Trophoblast cell (in vitro differentiated cells and primary cell): ENCODE results near the gene OPCML.

ENCODE experiments used
- DNase-seq, 2 donors: peaks; one replicate each; pipeline ENCODE4 v3.0.0-alpha.2; 2016
- H2AFZ ChIP-seq: 2 replicates; pipeline ENCODE4 v1.6.1; 2013; ENCODE audit warnings: low read length, moderate library complexity, mild to moderate bottlenecking; ENCODE audit not compliant: insufficient read depth, poor library complexity
- H2AK5ac ChIP-seq: 2 replicates; pipeline ENCODE4 v1.6.1; 2013; ENCODE audit warnings: mild to moderate bottlenecking, low read length
- H2BK120ac ChIP-seq: 2 replicates; pipeline ENCODE4 v1.6.1; 2013; ENCODE audit warnings: low read length, mild to moderate bottlenecking, moderate library complexity; ENCODE audit not compliant: insufficient read depth, poor library complexity
- H2BK12ac ChIP-seq: 2 replicates; pipeline ENCODE4 v1.6.1; 2013; ENCODE audit warnings: mild to moderate bottlenecking, low read length, moderate library complexity
- H2BK5ac ChIP-seq: 2 replicates; pipeline ENCODE4 v1.6.1; 2013; ENCODE audit warnings: low read length, low read depth, moderate library complexity, mild to moderate bottlenecking; ENCODE audit not compliant: poor library complexity
- H3K14ac ChIP-seq: 2 replicates; pipeline ENCODE4 v1.6.1; 2013; ENCODE audit warnings: mild to moderate bottlenecking, low read length
- H3K18ac ChIP-seq: 2 replicates; pipeline ENCODE4 v1.6.1; 2013; ENCODE audit warnings: mild to moderate bottlenecking, low read length
- H3K23ac ChIP-seq: 2 replicates; pipeline ENCODE4 v1.6.1; 2013; ENCODE audit warnings: low read length
- H3K27ac ChIP-seq: 2 replicates; pipeline ENCODE4 v1.5.1; 2013; ENCODE audit warnings: low read depth, mild to moderate bottlenecking, inconsistent platforms, low read length, moderate library complexity
- H3K27me3 ChIP-seq: 2 replicates; pipeline ENCODE4 v1.6.1; 2013; ENCODE audit warnings: inconsistent platforms, mild to moderate bottlenecking, low read length, moderate library complexity; ENCODE audit not compliant: insufficient read depth
- H3K36me3 ChIP-seq, 2 experiments: 1 replicate in 1 of 2; 2 replicates in 1 of 2; pipeline ENCODE4 v1.6.1; 2013; ENCODE audit warnings: low read length in 2 of 2, mild to moderate bottlenecking in 2 of 2, moderate library complexity in 1 of 2; ENCODE audit not compliant: insufficient read depth in 2 of 2, control insufficient read depth in 1 of 2
- H3K4ac ChIP-seq: 2 replicates; pipeline ENCODE4 v1.6.1; 2013; ENCODE audit warnings: low read depth, mild to moderate bottlenecking, low read length, moderate library complexity
- H3K4me1 ChIP-seq, 2 experiments: 1 replicate in 1 of 2; 2 replicates in 1 of 2; pipeline ENCODE4 v1.6.1; 2013; ENCODE audit warnings: low read length in 2 of 2, mild to moderate bottlenecking in 2 of 2, moderate library complexity in 1 of 2; ENCODE audit not compliant: insufficient read depth in 2 of 2, control insufficient read depth in 1 of 2
- H3K4me2 ChIP-seq: 2 replicates; pipeline ENCODE4 v1.6.1; 2013; ENCODE audit warnings: inconsistent platforms, mild to moderate bottlenecking, low read length, moderate library complexity
- H3K4me3 ChIP-seq: 2 replicates; pipeline ENCODE4 v1.5.1; 2013; ENCODE audit warnings: mild to moderate bottlenecking, low read depth, low read length, inconsistent platforms
- H3K79me1 ChIP-seq: one replicate; pipeline ENCODE4 v1.6.1; 2013; ENCODE audit warnings: low read length
- H3K79me2 ChIP-seq: 2 replicates; pipeline ENCODE4 v1.6.1; 2013; ENCODE audit warnings: low read length, mild to moderate bottlenecking; ENCODE audit not compliant: control insufficient read depth, insufficient read depth, poor library complexity
- H3K9ac ChIP-seq: 2 replicates; pipeline ENCODE4 v1.6.1; 2013; ENCODE audit warnings: mild to moderate bottlenecking, low read length
- H3K9me3 ChIP-seq: 2 replicates; pipeline ENCODE4 v1.6.1; 2013; ENCODE audit warnings: low read depth, mild to moderate bottlenecking, control low read depth, inconsistent platforms, low read length; ENCODE audit not compliant: insufficient read depth
- H4K12ac ChIP-seq: 2 replicates; pipeline ENCODE4 v1.6.1; 2013; ENCODE audit warnings: low read depth, mild to moderate bottlenecking, low read length, moderate library complexity
- H4K8ac ChIP-seq: 2 replicates; pipeline ENCODE4 v1.6.1; 2013; ENCODE audit warnings: low read depth, mild to moderate bottlenecking, low read length, moderate library complexity
- H4K91ac ChIP-seq: one replicate; pipeline ENCODE4 v1.6.1; 2013; ENCODE audit warnings: low read depth, mild to moderate bottlenecking, low read length, moderate library complexity
- WGBS: extraction: QIAGEN DNeasy Blood & Tissue Kit; methylation state at CpG from one replicate; pipeline ENCODE4 v1.1.7; 2013; ENCODE audit warnings: missing lambda C conversion rate; ENCODE audit not compliant: insufficient read length, insufficient coverage; ENCODE audit errors: extremely low coverage; 5-methylcytosine and 5-hydroxymethylcytosine counted together

OPCML gene

DNA sequence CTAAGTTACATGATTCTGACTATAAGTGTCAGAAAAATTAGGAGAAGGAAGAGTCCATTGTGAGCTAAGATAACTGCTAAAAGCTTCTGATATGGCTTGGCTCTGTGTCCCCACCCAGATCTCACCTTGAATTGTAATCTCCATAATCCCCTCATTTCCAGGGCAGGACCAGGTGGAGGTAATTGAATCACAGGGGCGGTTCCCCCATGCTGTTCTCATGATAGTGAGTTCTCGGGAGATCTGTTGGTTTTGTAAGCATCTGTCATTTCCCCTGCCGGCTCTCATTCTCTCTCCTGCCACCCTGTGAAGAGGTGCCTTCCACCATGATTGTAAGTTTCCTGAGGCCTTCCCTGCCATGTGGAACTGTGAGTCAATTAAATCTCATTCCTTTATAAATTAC, 230.2 kb downstream of the OPCML start:
- no peak overlapping the region for H2BK120ac ChIP-seq
- no peak overlapping the region for H2AFZ ChIP-seq
- H3K36me3 ChIP-seq: no peaks in the 10 kb centered on the region
- H3K27me3 ChIP-seq: no peaks in the 10 kb centered on the region
- H3K4me2 ChIP-seq: no peak overlapping the region
- no peak overlapping the region for H3K4me3 ChIP-seq
- no peak overlapping the region for H3K23ac ChIP-seq
- no peak overlapping the region for H3K4ac ChIP-seq
- H3K9ac ChIP-seq: no peak overlapping the region
- H3K18ac ChIP-seq: no peak overlapping the region
- no CpG with 5 or more reads among the region's 3 CpGs for WGBS
- DNase-seq: no peak
- no peak overlapping the region for H2AK5ac ChIP-seq
- H3K79me1 ChIP-seq: no peaks in the 10 kb centered on the region
- H4K91ac ChIP-seq: no peak overlapping the region
- H3K4me1 ChIP-seq: no peaks in the 10 kb centered on the region
- H3K14ac ChIP-seq: no peak overlapping the region
- no peak overlapping the region for H3K27ac ChIP-seq
- H4K12ac ChIP-seq: no peak overlapping the region
- H4K8ac ChIP-seq: no peak overlapping the region
- H2BK5ac ChIP-seq: no peak overlapping the region
- H2BK12ac ChIP-seq: no peak overlapping the region
- no peaks in the 10 kb centered on the region for H3K79me2 ChIP-seq
- no peaks in the 10 kb centered on the region for H3K9me3 ChIP-seq

DNA sequence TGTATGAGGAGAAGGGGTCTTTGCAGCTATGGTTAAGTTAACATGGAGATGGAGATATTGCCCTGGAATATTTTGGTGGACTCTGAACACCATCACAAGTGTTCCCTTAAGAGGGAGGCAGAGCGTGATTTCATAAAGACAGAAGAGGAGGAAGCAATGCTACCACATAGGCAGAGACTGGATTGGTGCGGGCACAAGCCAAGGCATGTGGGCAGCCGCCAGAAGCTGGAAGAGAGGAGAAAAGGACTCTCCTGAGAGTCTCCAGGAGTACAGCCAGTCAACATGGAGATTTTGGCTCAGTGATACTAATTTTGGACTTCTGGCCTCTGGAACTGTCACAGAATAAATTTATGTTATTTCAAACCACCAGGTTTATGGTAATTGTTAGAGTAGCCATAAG, 231.6 kb downstream of the OPCML start:
- no peak overlapping the region for H3K14ac ChIP-seq
- no peak overlapping the region for H2AK5ac ChIP-seq
- no peak overlapping the region for H3K4me2 ChIP-seq
- WGBS: no CpG with 5 or more reads among the region's 3 CpGs
- H3K27ac ChIP-seq: no peak overlapping the region
- no peaks in the 10 kb centered on the region for H3K36me3 ChIP-seq
- no peak overlapping the region for H4K91ac ChIP-seq
- no peak overlapping the region for H3K4me3 ChIP-seq
- no peaks in the 10 kb centered on the region for H3K27me3 ChIP-seq
- no peak for DNase-seq
- H3K18ac ChIP-seq: no peak overlapping the region
- no peak overlapping the region for H3K4ac ChIP-seq
- H3K4me1 ChIP-seq: no peaks in the 10 kb centered on the region
- H2BK12ac ChIP-seq: no peak overlapping the region
- no peak overlapping the region for H4K8ac ChIP-seq
- no peak overlapping the region for H4K12ac ChIP-seq
- no peak overlapping the region for H2AFZ ChIP-seq
- no peak overlapping the region for H3K9ac ChIP-seq
- no peak overlapping the region for H2BK120ac ChIP-seq
- H3K79me2 ChIP-seq: no peaks in the 10 kb centered on the region
- no peak overlapping the region for H2BK5ac ChIP-seq
- H3K23ac ChIP-seq: no peak overlapping the region
- no peaks in the 10 kb centered on the region for H3K9me3 ChIP-seq
- H3K79me1 ChIP-seq: no peaks in the 10 kb centered on the region

GRCh38 chr11:133291780-133292179, 240.5 kb downstream of the OPCML start:
- DNase-seq: no peak
- H3K14ac ChIP-seq: no peak overlapping the region
- no peak overlapping the region for H3K9ac ChIP-seq
- H3K4me3 ChIP-seq: no peak overlapping the region
- no peaks in the 10 kb centered on the region for H3K79me1 ChIP-seq
- H2BK12ac ChIP-seq: no peak overlapping the region
- no peak overlapping the region for H2BK120ac ChIP-seq
- H3K23ac ChIP-seq: no peak overlapping the region
- no peak overlapping the region for H2AK5ac ChIP-seq
- H4K91ac ChIP-seq: no peak overlapping the region
- H3K18ac ChIP-seq: no peak overlapping the region
- no peaks in the 10 kb centered on the region for H3K79me2 ChIP-seq
- no peak overlapping the region for H2AFZ ChIP-seq
- H3K4ac ChIP-seq: no peak overlapping the region
- H3K36me3 ChIP-seq: no peaks in the 10 kb centered on the region
- no peak overlapping the region for H2BK5ac ChIP-seq
- no peak overlapping the region for H3K27ac ChIP-seq
- WGBS: no CpG with 5 or more reads among the region's 7 CpGs
- no peaks in the 10 kb centered on the region for H3K27me3 ChIP-seq
- no peak overlapping the region for H4K8ac ChIP-seq
- H3K4me1 ChIP-seq: peaks cover 0 to 2% of the 10 kb centered on the region in 2 experiments
- no peaks in the 10 kb centered on the region for H3K9me3 ChIP-seq
- H3K4me2 ChIP-seq: no peak overlapping the region
- H4K12ac ChIP-seq: no peak overlapping the region

DNA sequence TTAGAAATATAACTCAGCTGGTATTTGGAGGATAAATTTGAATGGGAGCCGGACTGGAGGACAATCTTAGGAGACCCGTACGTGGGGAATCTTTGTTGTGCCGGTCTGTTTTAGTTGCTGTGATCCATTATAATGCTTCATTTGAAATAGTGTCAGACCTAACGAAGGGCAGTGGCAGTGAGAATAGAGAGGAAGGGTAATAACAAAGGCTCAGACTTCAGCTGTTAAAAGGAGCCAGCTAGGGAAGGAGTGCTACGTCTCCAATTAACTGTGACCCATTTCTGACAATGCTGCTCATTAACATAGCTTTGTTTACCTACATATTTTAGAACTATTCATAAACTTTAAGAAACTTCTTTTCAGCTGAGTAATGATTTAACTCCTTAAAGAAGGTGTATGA, 246.9 kb downstream of the OPCML start:
- Histone ChIP-seq H2AFZ (no peak overlapping the region), H4K91ac (no peak overlapping the region), H3K23ac (no peak overlapping the region), H3K27me3 (no peaks in the 10 kb centered on the region), H3K18ac (no peak overlapping the region), H3K79me1 (no peaks in the 10 kb centered on the region), H2BK5ac (no peak overlapping the region), H3K4me2 (no peak overlapping the region), H3K14ac (no peak overlapping the region), H3K79me2 (no peaks in the 10 kb centered on the region), H3K9ac (no peak overlapping the region), H3K4me3 (no peak overlapping the region), H2BK12ac (no peak overlapping the region), H3K36me3 (no peaks in the 10 kb centered on the region), H3K4me1 (peaks cover 2% of the 10 kb centered on the region in 2 experiments), H3K4ac (no peak overlapping the region), H2AK5ac (no peak overlapping the region), H4K8ac (no peak overlapping the region), H2BK120ac (no peak overlapping the region), H4K12ac (no peak overlapping the region), H3K9me3 (no peaks in the 10 kb centered on the region), H3K27ac (no peak overlapping the region)
- WGBS: no CpG with 5 or more reads among the region's 6 CpGs
- DNase-seq: no peak
